ENCODE data around the gene NPAS1.
"Not testable (repeated sequence)": the region's sequence is repeated elsewhere in the genome, so short reads cannot be mapped to it uniquely, and the experiment has no call there.

Gene NPAS1

GRCh38 chr19:46990991-46991676 lies 28.5 kb upstream of the NPAS1 start:
- peak in 55 of 58 donors; percentile 21 to 88 (median 74) for DNase-seq

GRCh38 chr19:46992699-46993535 lies 26.7 kb upstream of the NPAS1 start:
- peak in 2 of 58 donors; percentile 10 to 30 for DNase-seq

GRCh38 chr19:46993622-46994021 lies 26.0 kb upstream of the NPAS1 start:
- no peak for DNase-seq

- DNase-seq, result no peak
Observed at GRCh38 chr19:46994141-46994686, 25.4 kb upstream of the NPAS1 start.

- DNase-seq, result no peak
Observed at GRCh38 chr19:46995492-46995891, 24.1 kb upstream of the NPAS1 start.

GRCh38 chr19:46998445-46999125 lies 21.1 kb upstream of the NPAS1 start:
- DNase-seq, result peak in 52 of 58 donors; percentile 8 to 85 (median 50)

- no peak for DNase-seq
Observed at GRCh38 chr19:46999377-46999776, 20.3 kb upstream of the NPAS1 start.

GRCh38 chr19:46999878-47000277 lies 19.8 kb upstream of the NPAS1 start:
- no peak for DNase-seq

- no peak for DNase-seq
Observed at GRCh38 chr19:47000373-47000772, 19.3 kb upstream of the NPAS1 start.

GRCh38 chr19:47001584-47001983 lies 18.1 kb upstream of the NPAS1 start:
- no peak for DNase-seq

- no peak for DNase-seq
Observed at GRCh38 chr19:47002106-47002766, 17.4 kb upstream of the NPAS1 start.

- no peak for DNase-seq
Observed at GRCh38 chr19:47002853-47003610, 16.6 kb upstream of the NPAS1 start.

GRCh38 chr19:47003611-47004465 lies 15.8 kb upstream of the NPAS1 start:
- peak in 3 of 58 donors; percentile 19 to 66 (median 24) for DNase-seq

- DNase-seq, result no peak
Observed at GRCh38 chr19:47005164-47005641, 14.4 kb upstream of the NPAS1 start.

- DNase-seq, result no peak
Observed at GRCh38 chr19:47005873-47006272, 13.8 kb upstream of the NPAS1 start.

- no peak for DNase-seq
Observed at GRCh38 chr19:47006496-47006895, 13.1 kb upstream of the NPAS1 start.

GRCh38 chr19:47010549-47010948 lies 9.1 kb upstream of the NPAS1 start:
- not testable (repeated sequence) for DNase-seq

- no peak for DNase-seq
Observed at GRCh38 chr19:47012617-47013016, 7.0 kb upstream of the NPAS1 start.

- DNase-seq, result peak in 56 of 58 donors; percentile 9 to 87 (median 67)
Observed at GRCh38 chr19:47013041-47013517, 6.6 kb upstream of the NPAS1 start.

Measured in anterior cingulate cortex (tissue), 58 donors.